ENCODE measurements around the gene TBC1D14. TPM values are rescaled to one million over a fixed set of nuclear protein-coding genes. Genes with fewer than 3 reads are reported as not detected.

Gene TBC1D14
- total RNA-seq, 4 donors from 2014 or later, result 42.6 to 56.9 (median 54.0) TPM

GRCh38 chr4:7059662-7060061 is 150.0 kb downstream of the TBC1D14 start:
- no peak overlapping the region for H3K4me3 ChIP-seq
- intact Hi-C loops (cut with DNase I; ENCODE audit: low total_unique reads), result no loop called here
- H3K27me3 ChIP-seq, result no peaks in the 10 kb centered on the region
- peaks cover 0 to 45% (median 16%) of the 10 kb centered on the region in 4 donors for H3K36me3 ChIP-seq
- H3K27ac ChIP-seq, result no peak overlapping the region
- no peaks in the 10 kb centered on the region for H3K9me3 ChIP-seq
- no peak for DNase-seq
- in situ Hi-C loops (cut with MboI; ENCODE audit: low pct_ligation_motif_present in 1 of 4, low pct_unique_long_range_greater_than_20kb in 1 of 4, low sequenced_read_pairs in 3 of 4), result loop anchor here in 2 of 4 donors (25.0 kb wide), 3 partner anchors 172 to 347 kb away; partner anchors contain the start of genes BLOC1S4 (in 1 of the 2) and MRFAP1L1 (in 1 of the 2)
- TF ChIP-seq CTCF (IDR thresholded peaks at IDR 0.05), result no peak
- no peak for TF ChIP-seq POLR2AphosphoS5 (IDR thresholded peaks at IDR 0.05)
- no peak for TF ChIP-seq EP300 (IDR thresholded peaks at IDR 0.05; ENCODE audit: low read depth)
- TF ChIP-seq POLR2A (IDR thresholded peaks at IDR 0.05), result no peak
- no peaks in the 10 kb centered on the region for H3K4me1 ChIP-seq
- WGBS, 2 donors (ENCODE audit: low coverage in 1 of 2), result 81 to 90% methylated on average over 11 of the region's 11 CpGs

- DNase-seq, result no peak
- Histone ChIP-seq H3K27me3 (no peaks in the 10 kb centered on the region), H3K9me3 (no peaks in the 10 kb centered on the region), H3K4me1 (peaks cover 0 to 4% (median 0%) of the 10 kb centered on the region in 4 donors), H3K27ac (no peak overlapping the region), H3K4me3 (no peak overlapping the region), H3K36me3 (peaks cover 0 to 40% (median 12%) of the 10 kb centered on the region in 4 donors)
- in situ Hi-C loops (cut with MboI; ENCODE audit: low pct_ligation_motif_present in 1 of 4, low pct_unique_long_range_greater_than_20kb in 1 of 4, low sequenced_read_pairs in 3 of 4) (loop anchor here in 2 of 4 donors (25.0 kb wide), 3 partner anchors 173 to 348 kb away; partner anchors contain the start of genes BLOC1S4 (in 1 of the 2) and MRFAP1L1 (in 1 of the 2)), intact Hi-C loops (cut with DNase I; ENCODE audit: low total_unique reads) (no loop called here)
- no peak for TF ChIP-seq EP300 (IDR thresholded peaks at IDR 0.05; ENCODE audit: low read depth)
- no peak for TF ChIP-seq CTCF (IDR thresholded peaks at IDR 0.05)
- 90 to 92% methylated on average over 17 to 20 of the region's 20 CpGs for WGBS, 2 donors (ENCODE audit: low coverage in 1 of 2)
Observed at GRCh38 chr4:7060346-7061150, 150.9 kb downstream of the TBC1D14 start.

GRCh38 chr4:7061815-7062214 is 152.2 kb downstream of the TBC1D14 start:
- no peak overlapping the region for H3K4me3 ChIP-seq
- in situ Hi-C loops (cut with MboI; ENCODE audit: low pct_ligation_motif_present in 1 of 4, low pct_unique_long_range_greater_than_20kb in 1 of 4, low sequenced_read_pairs in 3 of 4), result loop anchor here in 2 of 4 donors (25.0 kb wide), 3 partner anchors 175 to 350 kb away; partner anchors contain the start of genes BLOC1S4 (in 1 of the 2) and MRFAP1L1 (in 1 of the 2)
- intact Hi-C loops (cut with DNase I; ENCODE audit: low total_unique reads), result no loop called here
- no peak overlapping the region for H3K27ac ChIP-seq
- peaks cover 0 to 28% (median 12%) of the 10 kb centered on the region in 4 donors for H3K36me3 ChIP-seq
- no peaks in the 10 kb centered on the region for H3K9me3 ChIP-seq
- 91 to 100% methylated on average over 1 to 6 of the region's 6 CpGs for WGBS, 2 donors (ENCODE audit: low coverage in 1 of 2)
- TF ChIP-seq POLR2A (IDR thresholded peaks at IDR 0.05) (no peak), CTCF (IDR thresholded peaks at IDR 0.05) (no peak), EP300 (IDR thresholded peaks at IDR 0.05; ENCODE audit: low read depth) (no peak), POLR2AphosphoS5 (IDR thresholded peaks at IDR 0.05) (no peak)
- H3K4me1 ChIP-seq, result peaks cover 8 to 15% (median 9%) of the 10 kb centered on the region in 4 donors
- no peaks in the 10 kb centered on the region for H3K27me3 ChIP-seq
- no peak for DNase-seq

GRCh38 chr4:7062816-7063215 is 153.2 kb downstream of the TBC1D14 start:
- peaks cover 0 to 24% (median 12%) of the 10 kb centered on the region in 4 donors for H3K36me3 ChIP-seq
- DNase-seq, result no peak

More at GRCh38 chr4:7062816-7063215, 153.2 kb downstream of the TBC1D14 start:
- 88 to 95% methylated on average over 2 to 4 of the region's 4 CpGs for WGBS, 2 donors (ENCODE audit: low coverage in 1 of 2)
- H3K27me3 ChIP-seq, result no peaks in the 10 kb centered on the region
- in situ Hi-C loops (cut with MboI; ENCODE audit: low pct_ligation_motif_present in 1 of 4, low pct_unique_long_range_greater_than_20kb in 1 of 4, low sequenced_read_pairs in 3 of 4) (loop anchor here in 2 of 4 donors (25.0 kb wide), 3 partner anchors 176 to 351 kb away; partner anchors contain the start of genes BLOC1S4 (in 1 of the 2) and MRFAP1L1 (in 1 of the 2)), intact Hi-C loops (cut with DNase I; ENCODE audit: low total_unique reads) (no loop called here)
- H3K27ac ChIP-seq, result no peak overlapping the region
- TF ChIP-seq CTCF (IDR thresholded peaks at IDR 0.05) (no peak), POLR2AphosphoS5 (IDR thresholded peaks at IDR 0.05) (no peak), EP300 (IDR thresholded peaks at IDR 0.05; ENCODE audit: low read depth) (no peak), POLR2A (IDR thresholded peaks at IDR 0.05) (no peak)
- H3K4me1 ChIP-seq, result peaks cover 12 to 20% (median 13%) of the 10 kb centered on the region in 4 donors
- H3K4me3 ChIP-seq, result no peak overlapping the region
- no peaks in the 10 kb centered on the region for H3K9me3 ChIP-seq

Measured in transverse colon (tissue), 4 donors.